ENCODE measurements around the gene MAEA. TPM values are rescaled to one million over a fixed set of nuclear protein-coding genes. Genes with fewer than 3 reads are reported as not detected.

The MAEA gene
- polyA plus RNA-seq, 4 donors: 58.6 to 83.3 (median 79.0) TPM

DNA sequence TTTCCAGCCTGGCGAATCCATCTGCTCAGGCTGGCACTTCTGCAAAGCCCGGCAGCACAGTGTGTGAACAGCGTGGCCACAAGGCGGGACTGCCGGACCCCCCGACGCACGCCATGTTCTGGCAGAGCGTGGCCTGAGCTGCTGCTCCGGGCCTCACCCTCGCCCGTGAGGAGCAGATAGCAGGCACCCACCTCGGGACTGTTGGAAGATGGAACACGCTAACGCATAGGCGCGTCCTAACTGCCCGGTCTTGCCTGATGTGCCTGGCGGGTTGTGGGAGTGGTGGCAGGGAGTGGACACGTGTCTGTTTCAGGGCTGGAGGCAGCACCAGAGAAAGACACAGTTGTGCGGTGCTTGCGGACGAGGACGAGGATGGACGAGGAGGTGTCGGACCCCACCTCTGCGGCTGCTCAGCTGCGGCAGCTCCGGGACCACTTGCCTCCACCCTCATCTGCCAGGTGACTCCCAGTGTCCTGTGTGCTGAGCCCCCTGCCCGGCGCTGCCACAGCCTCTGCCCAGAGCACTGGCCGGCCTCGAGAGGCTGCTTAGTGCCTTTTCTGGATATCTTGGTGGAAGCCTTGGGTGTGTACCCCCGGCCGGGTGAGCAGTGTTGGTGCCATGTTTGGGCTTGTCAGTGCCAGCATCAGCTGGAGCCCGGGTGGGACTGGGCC, 85.5 kb downstream of the MAEA start:
- DNase-seq (ENCODE audit: low read depth in 4 of 4, low spot score in 2 of 4): no peak

DNA sequence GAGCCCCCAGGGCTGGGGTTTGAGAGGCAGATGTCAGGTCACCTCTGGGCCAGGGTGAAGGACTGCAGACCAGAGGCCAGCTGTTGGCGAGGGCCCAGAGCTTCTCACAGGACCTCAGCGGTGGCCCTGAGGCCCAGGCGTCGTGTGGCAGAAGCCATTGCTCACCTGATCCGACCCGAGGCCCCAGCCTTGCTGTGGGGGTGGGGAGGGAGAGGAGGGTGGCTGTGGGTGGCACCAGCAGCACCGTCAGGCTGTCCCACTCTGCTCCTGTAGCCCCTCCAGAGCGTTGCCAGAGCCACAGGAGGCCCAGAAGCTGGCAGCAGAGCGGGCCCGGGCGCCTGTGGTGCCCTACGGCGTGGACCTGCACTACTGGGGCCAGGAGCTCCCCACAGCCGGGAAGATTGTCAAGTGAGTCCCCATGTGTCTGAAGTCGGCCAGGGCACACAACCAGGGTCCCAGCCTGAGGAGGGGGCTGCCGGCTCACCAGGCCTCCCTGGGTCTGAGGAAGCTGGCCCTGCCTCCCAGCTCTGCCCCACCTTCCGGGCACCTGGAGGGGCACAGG, 86.2 kb downstream of the MAEA start:
- no peak for DNase-seq (ENCODE audit: low read depth in 4 of 4, low spot score in 2 of 4)

DNA sequence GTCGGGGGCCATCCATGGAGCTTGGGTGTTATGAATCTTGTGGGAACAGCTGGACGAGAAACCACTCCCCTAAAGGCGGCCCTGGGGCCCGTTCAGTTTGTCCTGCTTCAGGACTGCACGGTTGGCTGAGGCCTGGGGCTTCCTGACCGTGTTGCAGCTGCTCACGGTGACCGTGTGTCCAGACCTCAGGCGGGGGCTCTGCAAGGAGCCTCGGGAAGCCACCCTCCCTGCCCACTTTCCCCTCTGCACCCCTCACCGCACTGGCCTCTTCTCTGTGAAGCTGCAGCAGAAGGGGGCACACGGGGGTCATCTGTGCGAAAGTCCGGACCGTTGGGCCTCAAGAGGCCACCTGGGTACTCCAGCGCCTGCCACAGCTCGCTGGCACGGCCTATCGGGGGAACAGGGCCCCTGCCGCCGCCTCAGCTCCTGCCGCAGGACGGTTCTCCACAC, 86.7 kb downstream of the MAEA start:
- no peak for DNase-seq (ENCODE audit: low read depth in 4 of 4, low spot score in 2 of 4)

DNA sequence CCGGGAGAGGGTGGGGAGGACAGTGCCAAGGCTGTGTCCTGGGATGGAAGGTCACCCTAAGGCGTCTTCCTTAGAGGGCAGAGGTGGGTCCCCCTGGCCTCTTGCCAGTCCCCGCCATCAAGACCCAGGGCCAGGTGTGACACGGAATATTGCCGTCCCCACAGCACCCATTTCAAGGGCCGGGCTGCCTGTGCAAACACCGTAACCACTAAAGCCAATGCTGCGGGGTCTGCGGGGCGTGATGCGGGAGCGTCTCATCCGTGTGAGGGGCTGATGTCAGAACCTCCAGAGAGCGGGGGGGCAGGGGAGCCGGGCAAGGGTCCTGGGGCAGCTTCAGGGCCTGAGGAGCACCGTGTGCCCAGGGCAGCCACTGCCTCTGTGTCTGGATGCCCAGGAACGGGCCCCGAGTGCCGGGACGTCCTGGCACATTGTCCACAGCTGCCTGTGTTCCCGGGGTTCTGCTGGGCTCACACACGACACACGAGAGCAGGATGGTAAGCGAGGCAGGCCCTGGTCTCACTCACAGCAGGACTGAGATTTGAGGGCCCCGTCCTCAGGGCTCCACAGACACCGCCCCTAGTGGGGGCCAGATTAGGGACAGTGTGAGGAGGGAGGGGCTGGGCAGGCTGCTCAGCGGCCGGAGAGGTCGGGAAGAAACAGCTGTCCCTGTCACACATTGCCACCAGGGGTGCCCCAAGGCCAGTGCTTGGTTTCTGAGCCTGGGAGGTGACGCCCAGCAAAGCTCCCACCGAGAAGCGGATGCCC, 87.3 kb downstream of the MAEA start:
- DNase-seq (ENCODE audit: low read depth in 4 of 4, low spot score in 2 of 4): no peak

DNA sequence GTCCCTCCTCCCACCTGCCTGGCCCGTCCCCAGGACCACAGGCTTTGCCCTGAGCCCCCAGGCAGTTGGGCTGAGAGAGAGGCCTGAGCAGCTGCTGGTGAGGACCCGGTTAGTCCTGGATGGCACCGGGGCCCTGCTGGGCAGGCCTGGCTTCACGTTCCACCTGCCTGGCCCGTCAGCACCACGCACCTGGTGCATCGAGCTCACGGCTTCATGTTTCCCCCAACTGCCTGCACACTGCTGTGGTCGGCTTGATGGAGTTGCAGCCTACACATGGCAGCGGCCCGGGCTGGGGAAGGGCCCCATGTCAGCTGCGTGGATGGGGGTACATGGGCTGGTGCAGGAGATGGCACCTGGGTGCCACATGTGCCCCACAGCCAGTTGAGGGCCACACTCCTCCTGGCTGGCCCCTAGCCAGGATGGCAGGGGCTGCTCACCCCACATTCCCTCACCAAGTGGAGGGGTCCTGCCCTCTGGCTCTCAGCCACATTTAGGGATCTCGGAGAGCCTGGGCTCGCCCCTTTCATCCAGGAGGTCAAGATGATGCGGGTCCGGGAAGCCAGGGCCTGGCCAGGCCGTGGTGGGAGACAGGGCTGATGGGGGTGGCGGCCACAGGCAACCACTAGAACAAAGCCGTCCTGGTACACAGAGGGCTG, 88.0 kb downstream of the MAEA start:
- DNase-seq (ENCODE audit: low read depth in 4 of 4, low spot score in 2 of 4): no peak

DNA sequence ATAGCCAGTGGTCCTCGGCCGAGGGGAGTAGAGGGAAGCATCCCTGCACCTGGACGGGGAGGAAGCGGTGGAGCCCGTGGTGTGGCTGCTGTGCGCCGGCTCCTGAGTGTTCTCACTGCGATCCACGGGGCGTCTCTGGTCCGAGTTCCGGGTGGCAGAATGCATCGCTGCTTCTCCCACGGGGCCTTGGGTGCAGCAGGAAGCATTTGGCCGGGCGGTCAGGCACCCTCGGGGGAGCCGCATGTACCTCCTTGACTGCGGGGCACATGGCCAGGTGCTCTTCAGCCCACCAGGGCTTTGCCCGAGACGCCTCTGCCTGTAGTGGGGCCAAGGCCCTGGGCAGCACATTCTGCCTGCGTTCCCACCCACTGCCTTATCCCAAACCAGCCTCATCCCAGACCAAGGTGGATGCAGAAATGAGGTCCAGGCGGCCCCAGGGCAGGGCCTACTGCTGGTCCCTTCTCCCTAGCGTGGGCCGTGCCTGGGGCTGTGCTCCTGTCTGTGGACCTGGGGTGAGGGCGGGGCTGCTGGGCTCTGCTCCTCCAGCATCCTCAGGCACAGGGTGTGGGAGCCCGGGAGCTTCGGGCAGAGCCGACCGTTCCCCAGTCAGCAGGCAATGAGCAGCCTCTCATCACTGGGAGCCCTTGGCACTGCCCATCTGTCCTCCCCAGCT, 89.0 kb downstream of the MAEA start:
- no peak for DNase-seq (ENCODE audit: low read depth in 4 of 4, low spot score in 2 of 4)

DNA sequence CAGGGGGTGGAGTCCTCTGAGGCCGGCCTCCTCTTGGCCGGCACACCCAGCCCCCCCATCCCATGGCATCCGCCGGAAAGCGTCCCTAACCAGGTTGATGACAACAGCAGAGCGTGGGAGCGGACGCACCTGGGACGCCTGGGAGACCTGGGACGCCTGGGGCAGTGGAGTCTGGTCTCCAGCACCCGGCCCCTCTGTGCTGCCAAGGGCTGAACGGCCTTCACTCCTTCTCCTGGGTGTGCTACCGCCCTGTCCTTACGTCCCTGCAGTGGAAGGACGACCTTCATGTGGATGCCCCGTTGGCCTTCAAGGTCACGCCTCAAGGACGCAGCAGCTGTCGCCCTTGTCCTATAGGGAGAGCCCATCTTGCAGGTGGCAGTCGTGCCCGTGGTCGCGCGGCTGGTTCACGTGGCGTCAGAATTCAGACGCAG, 89.7 kb downstream of the MAEA start:
- DNase-seq (ENCODE audit: low read depth in 4 of 4, low spot score in 2 of 4): no peak

DNA sequence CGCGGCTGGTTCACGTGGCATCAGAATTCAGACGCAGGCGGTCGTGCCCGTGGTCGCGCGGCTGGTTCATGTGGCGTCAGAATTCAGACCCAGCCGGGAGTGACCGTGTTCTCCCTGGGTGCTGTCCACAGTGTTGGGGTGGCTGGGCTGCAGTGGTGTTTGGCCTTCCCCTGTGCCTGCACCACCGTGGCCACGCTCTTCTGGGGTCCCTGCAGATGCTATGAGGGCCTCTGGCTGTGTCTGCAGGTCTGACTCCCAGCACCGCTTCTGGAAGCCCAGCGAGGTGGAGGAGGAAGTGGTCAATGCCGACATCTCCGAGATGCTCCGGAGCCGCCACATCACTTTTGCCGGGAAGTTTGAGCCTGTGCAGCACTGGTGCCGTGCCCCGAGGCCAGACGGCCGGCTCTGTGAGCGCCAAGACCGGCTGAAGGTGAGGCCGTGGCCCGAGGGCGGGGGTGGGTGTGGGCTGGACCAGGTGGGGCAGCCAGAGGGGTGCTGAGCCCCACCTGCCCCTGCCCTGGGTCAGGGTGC, 90.2 kb downstream of the MAEA start:
- no peak for DNase-seq (ENCODE audit: low read depth in 4 of 4, low spot score in 2 of 4)

DNA sequence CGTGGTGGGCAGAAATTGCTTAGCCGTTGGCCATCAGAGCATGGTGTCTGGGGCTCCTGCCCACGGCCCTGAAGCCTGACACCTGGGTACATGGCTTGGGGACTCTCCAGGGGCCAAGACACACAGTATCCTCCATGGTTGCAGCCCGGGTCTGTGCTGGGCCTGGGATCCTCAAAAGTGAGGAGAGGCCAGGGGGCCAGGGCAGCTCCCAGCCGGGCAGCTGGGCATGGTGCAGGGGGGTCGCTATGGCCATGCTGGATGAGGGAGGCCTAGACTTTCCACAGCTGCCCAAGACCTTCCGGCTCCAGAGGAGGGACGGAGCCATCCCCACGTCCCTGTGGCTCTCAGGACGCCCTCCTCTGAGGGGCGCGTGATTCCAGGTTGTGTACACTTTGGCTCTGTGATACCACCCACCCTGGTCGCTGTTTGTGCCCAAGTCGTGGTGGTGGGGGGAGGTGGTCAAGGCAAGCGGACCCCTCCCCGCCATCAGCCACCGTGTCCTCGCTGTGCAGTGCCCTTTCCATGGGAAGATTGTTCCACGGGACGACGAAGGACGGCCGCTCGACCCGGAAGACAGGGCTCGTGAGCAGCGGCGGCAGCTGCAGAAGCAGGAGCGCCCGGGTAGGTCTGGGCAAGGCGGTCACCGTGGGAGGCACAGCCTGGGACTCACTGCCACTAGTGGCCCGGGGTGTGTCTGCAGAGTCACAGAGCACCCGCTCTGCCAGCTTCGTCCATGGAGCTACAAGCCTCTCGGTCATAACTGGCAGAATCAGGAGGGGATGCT, 90.9 kb downstream of the MAEA start:
- no peak for DNase-seq (ENCODE audit: low read depth in 4 of 4, low spot score in 2 of 4)

DNA sequence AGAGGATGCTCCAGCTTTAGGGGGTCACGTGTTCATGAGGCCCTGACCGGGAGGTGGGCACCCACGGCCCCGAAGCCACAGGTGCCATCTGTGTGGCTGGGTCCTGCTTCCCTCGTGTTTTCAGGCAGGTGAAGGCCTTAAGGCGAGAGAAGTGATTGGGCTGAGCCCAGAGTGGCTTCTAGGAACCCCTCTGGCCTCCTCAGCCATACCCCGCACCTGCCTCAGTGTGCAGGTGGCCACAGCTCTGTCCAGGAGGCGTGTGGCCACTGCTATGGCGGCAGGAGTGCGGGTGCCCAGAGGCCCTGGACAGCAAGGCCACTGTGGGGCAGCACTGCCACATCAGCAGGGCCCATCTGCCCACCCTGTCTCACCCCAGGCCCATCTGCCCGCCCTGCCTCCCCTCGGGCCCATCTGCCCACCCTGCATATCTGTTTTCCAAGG, 91.5 kb downstream of the MAEA start:
- DNase-seq (ENCODE audit: low read depth in 4 of 4, low spot score in 2 of 4): no peak

DNA sequence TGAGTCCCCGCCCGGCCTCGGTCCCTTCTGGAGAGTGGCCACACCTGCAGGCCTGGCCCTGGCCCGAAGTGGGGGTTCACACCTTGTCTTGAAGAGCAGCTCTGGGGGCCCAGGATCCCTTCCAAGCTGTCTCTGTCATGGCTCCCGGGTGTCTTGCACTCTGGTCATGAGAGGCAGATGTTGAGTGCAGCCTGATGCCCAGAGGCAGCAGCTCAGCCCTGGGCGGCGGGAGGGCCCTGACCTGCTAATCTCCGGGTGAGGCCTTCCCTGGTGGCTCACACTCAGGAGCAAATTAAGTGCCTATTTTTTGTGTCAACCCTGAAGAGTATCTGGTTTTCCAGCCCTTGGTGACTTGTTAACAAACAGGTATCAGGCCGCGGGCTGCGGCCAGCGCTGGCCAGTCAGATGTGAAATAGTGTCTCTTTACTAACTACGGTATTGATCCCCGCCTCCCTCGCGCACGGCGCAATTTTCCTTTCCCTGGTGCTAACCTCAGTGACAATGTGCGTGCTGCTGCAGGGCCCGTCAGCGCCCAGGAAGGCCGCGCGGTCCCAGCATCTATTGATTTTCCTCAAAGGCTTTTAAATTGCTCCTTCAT, 92.4 kb downstream of the MAEA start:
- no peak for DNase-seq (ENCODE audit: low read depth in 4 of 4, low spot score in 2 of 4)

DNA sequence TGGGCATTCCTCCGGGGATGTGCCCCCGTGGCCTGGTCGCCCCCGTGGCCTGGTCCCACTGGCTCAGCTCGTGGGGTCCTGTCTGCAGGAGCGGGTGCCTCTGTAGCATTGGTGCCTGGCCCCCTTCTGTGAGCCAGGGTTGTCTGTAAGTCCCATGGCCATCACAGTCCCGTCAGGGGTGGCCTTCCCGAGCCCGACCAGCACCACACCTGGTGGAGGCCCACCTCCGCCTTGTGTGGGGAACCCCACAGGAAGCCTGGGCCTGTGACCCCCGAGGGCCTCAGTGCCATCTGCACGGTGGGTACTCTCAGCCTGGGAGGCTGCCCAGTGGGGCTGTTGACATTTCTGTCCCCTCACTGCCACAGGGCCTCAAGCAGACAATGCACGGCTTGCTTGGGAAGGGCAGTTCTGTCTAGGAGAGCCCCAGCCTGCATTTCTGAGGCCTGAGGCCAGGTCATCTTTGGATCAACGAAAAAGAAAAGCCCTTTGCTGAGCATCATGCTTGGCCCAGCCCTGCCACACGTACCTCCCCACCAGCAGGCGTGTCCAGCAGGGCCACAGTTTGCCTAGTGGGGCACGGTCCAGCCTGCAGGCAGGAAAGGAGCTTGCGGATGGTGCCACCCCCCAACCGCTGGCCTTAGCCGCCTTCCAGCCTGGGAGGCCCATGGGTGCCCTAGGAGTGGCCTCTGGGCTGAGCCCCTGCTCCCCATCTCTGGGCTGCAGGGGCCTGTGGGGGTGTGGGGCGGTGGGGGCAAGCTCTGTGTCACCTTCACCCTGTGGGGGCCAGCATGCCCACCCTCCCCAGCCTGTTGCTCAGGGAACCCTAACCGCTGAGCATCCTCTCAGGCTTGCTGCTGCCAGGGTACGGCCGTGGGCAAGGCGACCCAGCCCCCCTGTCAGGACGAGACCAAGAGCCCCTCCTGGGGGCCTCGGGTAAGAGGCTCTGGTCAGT, 93.4 kb downstream of the MAEA start:
- no peak for DNase-seq (ENCODE audit: low read depth in 4 of 4, low spot score in 2 of 4)

DNA sequence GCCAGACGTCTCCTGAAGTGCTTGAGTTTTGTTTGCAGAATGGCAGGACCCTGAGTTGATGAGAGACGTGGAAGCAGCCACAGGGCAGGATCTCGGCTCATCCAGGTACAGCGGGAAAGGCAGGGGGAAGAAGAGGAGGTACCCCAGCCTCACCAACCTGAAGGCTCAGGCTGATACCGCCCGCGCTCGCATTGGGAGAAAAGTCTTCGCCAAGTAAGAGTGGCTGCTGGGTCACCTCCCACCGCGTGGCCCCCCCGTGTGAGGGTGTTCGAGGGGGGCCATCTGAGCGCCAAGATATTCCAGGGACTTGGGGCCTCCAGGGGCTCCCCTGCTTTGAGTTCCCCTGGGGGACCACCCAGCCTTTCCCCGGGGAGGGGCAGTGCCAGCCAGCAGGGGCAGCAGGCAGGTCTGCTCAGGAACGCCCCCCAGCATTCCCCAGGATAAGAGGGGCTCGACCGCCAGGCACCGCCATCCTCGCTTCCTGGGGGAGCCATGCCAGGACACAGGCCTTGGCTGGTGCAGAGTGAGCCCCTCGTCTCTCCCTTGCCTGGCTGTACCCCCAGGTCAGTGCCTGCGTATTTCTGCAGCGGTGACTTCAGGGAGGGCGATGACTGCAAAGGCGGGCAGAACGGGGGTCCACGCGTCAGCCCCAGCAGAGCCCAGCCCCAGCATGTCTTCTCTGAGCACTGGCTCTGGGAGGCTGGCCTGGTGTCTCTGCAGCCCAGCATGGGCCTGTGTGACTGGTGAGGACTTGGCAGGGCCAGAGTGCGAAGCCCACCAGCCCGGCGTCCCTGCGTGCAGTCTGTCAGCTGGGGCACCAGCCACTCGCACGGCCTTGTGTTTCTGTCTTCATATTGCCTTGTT, 94.3 kb downstream of the MAEA start:
- no peak for DNase-seq (ENCODE audit: low read depth in 4 of 4, low spot score in 2 of 4)

DNA sequence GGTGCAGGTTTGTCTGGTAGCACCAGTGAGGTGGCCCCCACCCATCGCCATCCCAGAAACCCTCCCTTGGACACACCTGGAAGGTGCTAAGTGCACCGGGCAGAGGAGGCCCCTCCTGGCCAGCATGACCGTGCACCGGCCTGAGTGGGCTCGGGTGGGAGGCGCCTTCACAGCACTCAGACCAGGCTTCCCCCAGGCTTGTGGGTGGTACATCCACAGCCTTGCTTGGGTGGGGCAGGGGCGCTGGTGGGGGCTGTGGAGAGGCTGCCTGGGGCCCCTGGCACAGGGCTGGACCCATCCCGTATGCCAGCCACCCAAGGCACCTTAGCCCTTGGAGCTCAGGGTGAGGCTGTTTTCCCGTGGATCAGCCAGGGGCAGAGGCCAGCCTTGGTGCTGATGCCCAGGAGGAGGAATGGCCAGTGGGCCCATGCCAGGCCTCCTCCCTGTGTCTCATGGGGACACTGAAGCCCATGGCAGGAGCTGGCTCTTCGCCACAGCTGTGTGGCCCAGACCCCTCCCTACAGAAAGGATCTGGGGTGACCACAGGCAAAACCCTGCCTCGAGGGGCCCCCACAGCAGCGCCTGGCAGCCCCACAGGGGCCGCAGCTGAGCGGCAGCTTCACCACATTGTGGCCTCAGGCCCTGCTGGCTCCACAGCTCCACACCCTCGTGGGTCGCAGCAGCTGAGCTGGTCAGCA, 95.1 kb downstream of the MAEA start:
- no peak for DNase-seq (ENCODE audit: low read depth in 4 of 4, low spot score in 2 of 4)

DNA sequence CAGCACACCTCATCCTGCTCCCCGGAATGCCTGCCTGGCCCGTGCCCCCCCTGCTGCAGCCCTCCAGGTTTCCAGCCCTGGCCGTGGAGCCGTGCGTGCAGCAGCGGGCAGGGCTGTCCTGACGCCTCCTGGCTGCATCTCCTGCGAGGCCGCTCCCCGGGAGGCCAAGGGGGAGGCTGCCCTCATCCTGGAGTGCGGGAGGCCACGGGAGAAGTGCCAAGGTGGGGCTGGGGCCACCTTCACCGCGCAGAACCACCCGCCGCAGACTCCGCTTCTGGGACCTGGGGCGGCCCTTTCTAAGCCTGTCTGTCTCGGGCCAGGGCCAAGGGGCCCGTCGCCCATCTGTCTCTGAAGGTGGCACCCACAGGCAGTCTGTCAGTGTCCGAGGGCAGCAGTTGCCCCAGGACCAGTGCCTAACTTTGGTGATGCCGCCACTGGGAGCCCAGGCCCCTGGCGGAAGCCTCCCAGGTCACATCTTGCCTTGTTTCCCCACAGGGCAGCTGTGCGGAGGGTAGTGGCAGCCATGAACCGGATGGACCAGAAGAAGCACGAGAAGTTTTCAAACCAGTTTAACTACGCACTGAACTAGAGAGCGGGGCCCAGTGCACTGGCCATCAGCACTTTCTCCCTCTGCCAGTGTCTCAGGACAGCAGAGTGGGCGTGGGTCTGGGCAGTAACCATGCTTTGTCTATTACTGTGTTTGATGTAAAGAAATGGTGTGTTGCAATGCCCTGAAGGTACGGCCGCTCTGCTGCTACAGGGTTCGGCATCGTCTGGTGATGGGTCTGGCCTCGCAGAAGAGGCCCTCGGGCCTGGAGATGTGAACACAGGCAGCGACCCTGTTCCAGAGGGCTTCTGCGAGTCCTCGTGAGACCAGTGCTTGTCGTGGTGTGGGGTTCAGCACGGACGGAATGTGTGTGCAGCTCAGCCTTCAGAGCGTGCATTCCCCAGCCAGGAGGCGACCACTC, 96.0 kb downstream of the MAEA start:
- DNase-seq (ENCODE audit: low read depth in 4 of 4, low spot score in 2 of 4): no peak
